Colonic mucosa (tissue), 4 donors: ENCODE results near the gene EBI3. TPM values are rescaled to one million over a fixed set of nuclear protein-coding genes. Genes with fewer than 3 reads are reported as not detected.
"Not testable (repeated sequence)": the region's sequence is repeated elsewhere in the genome, so short reads cannot be mapped to it uniquely, and the experiment has no call there.

ENCODE experiments used
- DNase-seq: peaks from one replicate; pipeline ENCODE4 v3.0.0-alpha.2; 2020
- H3K27ac ChIP-seq: fragments of 200-600 bp; one replicate; pipeline ENCODE4 v1.8.0; 2021
- H3K27me3 ChIP-seq: fragments of 200-600 bp; one replicate; pipeline ENCODE4 v1.8.0; 2021
- H3K36me3 ChIP-seq: fragments of 200-600 bp; one replicate; pipeline ENCODE4 v1.8.0; 2021
- H3K4me1 ChIP-seq: fragments of 200-600 bp; one replicate; pipeline ENCODE4 v1.8.0; 2021; ENCODE audit warnings: mild to moderate bottlenecking
- H3K4me3 ChIP-seq: fragments of 200-600 bp; one replicate; pipeline ENCODE4 v1.8.0; 2021
- H3K9ac ChIP-seq, 2 donors: one replicate each; pipeline ENCODE4 v1.7.0; 2013; ENCODE audit warnings: control low read depth in 2 of 2, low read depth in 2 of 2, low read length in 2 of 2
- H3K9me3 ChIP-seq: fragments of 200-600 bp; one replicate; pipeline ENCODE4 v1.8.0; 2021
- CTCF ChIP-seq: fragments of 200-600 bp; IDR thresholded peaks from one replicate; pipeline ENCODE4 v1.8.0; 2022; ENCODE audit warnings: antibody characterized with exemption, mild to moderate bottlenecking
- intact Hi-C: fragments of 100-400 bp; cut with DNase I; formaldehyde crosslinking; loops from one replicate; pipeline ENCODE4 v1.14.1; 2022
- total RNA-seq, 2 donors: library from RNA; stranded (reverse); fragmentation: NEBNext Ultra II Directional in 1 of 2; extraction: Animal tissue kit (Norgen Biotek cat#: 25700) in 1 of 2; gene quantifications; one replicate each; pipeline ENCODE4 v1.2.1, GENCODE V29; 2021
- donor health status: healthy.
- donor health status: DM: no; HTN: no; CAD: no.
- donor health status: DM: no; HTN: no; CAD: no.

The EBI3 gene
- total RNA-seq, 2 donors from 2014 or later = 0.56 to 1.6 TPM

GRCh38 chr19:4216846-4217245 is 12.5 kb upstream of the EBI3 start:
- Histone ChIP-seq H3K27me3 (no peaks in the 10 kb centered on the region), H3K9ac (no peak overlapping the region), H3K4me3 (no peak overlapping the region), H3K36me3 (no peaks in the 10 kb centered on the region), H3K9me3 (no peaks in the 10 kb centered on the region), H3K27ac (no peak overlapping the region), H3K4me1 (no peaks in the 10 kb centered on the region)
- TF ChIP-seq CTCF = no peak
- DNase-seq = no peak
- intact Hi-C loops = no loop called here

- TF ChIP-seq CTCF = no peak
- H3K27ac ChIP-seq = no peak overlapping the region
- H3K9me3 ChIP-seq = no peaks in the 10 kb centered on the region
- no peak overlapping the region for H3K4me3 ChIP-seq
- no peaks in the 10 kb centered on the region for H3K27me3 ChIP-seq
- DNase-seq = no peak
- intact Hi-C loops = no loop called here
- H3K9ac ChIP-seq = no peak overlapping the region
- no peaks in the 10 kb centered on the region for H3K36me3 ChIP-seq
- H3K4me1 ChIP-seq = no peaks in the 10 kb centered on the region
These were observed 11.7 kb upstream of the EBI3 start for GRCh38 chr19:4217429-4218264.

GRCh38 chr19:4218523-4218922 is 10.8 kb upstream of the EBI3 start:
- H3K4me1 ChIP-seq, H3K4me3 ChIP-seq, DNase-seq, H3K36me3 ChIP-seq, intact Hi-C loops, H3K27me3 ChIP-seq, H3K27ac ChIP-seq, H3K9ac ChIP-seq, H3K9me3 ChIP-seq: not testable (repeated sequence)

- Histone ChIP-seq H3K27me3 (no peaks in the 10 kb centered on the region), H3K4me3 (no peak overlapping the region), H3K9me3 (no peaks in the 10 kb centered on the region), H3K4me1 (no peaks in the 10 kb centered on the region), H3K9ac (no peak overlapping the region), H3K36me3 (no peaks in the 10 kb centered on the region), H3K27ac (no peak overlapping the region)
- DNase-seq = no peak
- intact Hi-C loops = no loop called here
- TF ChIP-seq CTCF = no peak
These were observed 9.1 kb upstream of the EBI3 start for GRCh38 chr19:4220188-4220587.

- Histone ChIP-seq H3K27me3 (peaks cover 6% of the 10 kb centered on the region), H3K4me1 (no peaks in the 10 kb centered on the region), H3K9me3 (no peaks in the 10 kb centered on the region), H3K27ac (no peak overlapping the region), H3K9ac (no peak overlapping the region), H3K36me3 (no peaks in the 10 kb centered on the region), H3K4me3 (no peak overlapping the region)
- intact Hi-C loops = no loop called here
- DNase-seq = no peak
- TF ChIP-seq CTCF = no peak
These were observed 4.9 kb upstream of the EBI3 start for GRCh38 chr19:4224470-4224869.

- H3K27ac ChIP-seq = no peak overlapping the region
- no peak for TF ChIP-seq CTCF
- intact Hi-C loops = no loop called here
- DNase-seq = no peak
- no peaks in the 10 kb centered on the region for H3K36me3 ChIP-seq
- H3K27me3 ChIP-seq = peaks cover 6% of the 10 kb centered on the region
- no peak overlapping the region for H3K9ac ChIP-seq
- no peaks in the 10 kb centered on the region for H3K9me3 ChIP-seq
- no peak overlapping the region for H3K4me3 ChIP-seq
- H3K4me1 ChIP-seq = no peaks in the 10 kb centered on the region
These were observed 3.4 kb upstream of the EBI3 start for GRCh38 chr19:4225885-4226284.
